ENCODE data around the gene EFNA1. TPM values are rescaled to one million over a fixed set of nuclear protein-coding genes. Genes with fewer than 3 reads are reported as not detected.

Gene EFNA1
- total and polyA plus RNA-seq, 2 of the 13 experiments (the other 11 are each of a cell fraction or from before 2014, with no cell fraction given), result 81.8 to 874 TPM

GRCh38 chr1:155176544-155177071 is 48.9 kb downstream of the EFNA1 start (continued):
- TF ChIP-seq TRAFD1 (CRISPR knock-in tag; IDR thresholded peaks at IDR 0.05; ENCODE audit: borderline replicate concordance) (no peak), HMG20B (CRISPR knock-in tag; conservative IDR thresholded peaks at IDR 0.05) (no peak), ZFX (CRISPR knock-in tag; IDR thresholded peaks at IDR 0.05; ENCODE audit: low read depth) (no peak), MTF2 (CRISPR knock-in tag; IDR thresholded peaks at IDR 0.05; ENCODE audit: borderline replicate concordance) (no peak), ZBTB14 (CRISPR knock-in tag; IDR thresholded peaks at IDR 0.05) (no peak), ZNF451 (CRISPR knock-in tag; IDR thresholded peaks at IDR 0.05) (no peak), ZNF614 (CRISPR knock-in tag; IDR thresholded peaks at IDR 0.05; ENCODE audit: borderline replicate concordance) (no peak), ZNF207 (IDR thresholded peaks at IDR 0.05; ENCODE audit: borderline replicate concordance) (no peak), WIZ (CRISPR knock-in tag; IDR thresholded peaks at IDR 0.05) (no peak), CCAR2 (optimal IDR thresholded peaks at IDR 0.05; ENCODE audit: low read depth, low read length) (no peak), SALL1 (CRISPR knock-in tag; IDR thresholded peaks at IDR 0.05) (no peak), CCDC6 (CRISPR knock-in tag; IDR thresholded peaks at IDR 0.05) (no peak), ZNF441 (CRISPR knock-in tag; IDR thresholded peaks at IDR 0.05; ENCODE audit: borderline replicate concordance) (no peak), SMAD1 (CRISPR knock-in tag; IDR thresholded peaks at IDR 0.05; ENCODE audit: borderline replicate concordance, low read depth) (no peak), MZF1 (CRISPR knock-in tag; IDR thresholded peaks at IDR 0.05; ENCODE audit: borderline replicate concordance) (no peak), FOSL1 (CRISPR knock-in tag; IDR thresholded peaks at IDR 0.05; ENCODE audit: borderline replicate concordance) (no peak), HOMEZ (CRISPR knock-in tag; IDR thresholded peaks at IDR 0.05; ENCODE audit: low read depth) (0 out of 2 replicates have a peak, but pooled peaks have one; percentile 12)
- TF ChIP-seq, protein P1, sequence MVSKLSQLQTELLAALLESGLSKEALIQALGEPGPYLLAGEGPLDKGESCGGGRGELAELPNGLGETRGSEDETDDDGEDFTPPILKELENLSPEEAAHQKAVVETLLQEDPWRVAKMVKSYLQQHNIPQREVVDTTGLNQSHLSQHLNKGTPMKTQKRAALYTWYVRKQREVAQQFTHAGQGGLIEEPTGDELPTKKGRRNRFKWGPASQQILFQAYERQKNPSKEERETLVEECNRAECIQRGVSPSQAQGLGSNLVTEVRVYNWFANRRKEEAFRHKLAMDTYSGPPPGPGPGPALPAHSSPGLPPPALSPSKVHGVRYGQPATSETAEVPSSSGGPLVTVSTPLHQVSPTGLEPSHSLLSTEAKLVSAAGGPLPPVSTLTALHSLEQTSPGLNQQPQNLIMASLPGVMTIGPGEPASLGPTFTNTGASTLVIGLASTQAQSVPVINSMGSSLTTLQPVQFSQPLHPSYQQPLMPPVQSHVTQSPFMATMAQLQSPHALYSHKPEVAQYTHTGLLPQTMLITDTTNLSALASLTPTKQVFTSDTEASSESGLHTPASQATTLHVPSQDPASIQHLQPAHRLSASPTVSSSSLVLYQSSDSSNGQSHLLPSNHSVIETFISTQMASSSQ (IDR thresholded peaks at IDR 0.05; ENCODE audit: low read depth), result peak; percentile 58
- TF ChIP-seq, protein P1 (CRISPR knock-in tag; IDR thresholded peaks at IDR 0.05; ENCODE audit: borderline replicate concordance), result no peak

Measured in HepG2 (cell line).